Subcutaneous adipose tissue (tissue), 4 donors: ENCODE data around the gene TRAPPC2B. TPM values are rescaled to one million over a fixed set of nuclear protein-coding genes. Genes with fewer than 3 reads are reported as not detected.

Source experiments
- total RNA-seq, 4 donors: library from RNA; depleted of rRNA; stranded (reverse); fragments of >200 nt; gene quantifications; one replicate each; pipeline ENCODE4 v1.1.0, GENCODE V29; 2016
- TF ChIP-seq, protein P1 (sequence below): fragments of 450-650 bp; IDR thresholded peaks from one replicate; pipeline ENCODE4 v1.5.1; 2016; ENCODE audit warnings: low read depth, mild to moderate bottlenecking, control low read depth, antibody characterized with exemption, moderate library complexity

Gene TRAPPC2B
- total RNA-seq, 4 donors from 2014 or later = 9.4 to 24.3 (median 22.4) TPM

DNA sequence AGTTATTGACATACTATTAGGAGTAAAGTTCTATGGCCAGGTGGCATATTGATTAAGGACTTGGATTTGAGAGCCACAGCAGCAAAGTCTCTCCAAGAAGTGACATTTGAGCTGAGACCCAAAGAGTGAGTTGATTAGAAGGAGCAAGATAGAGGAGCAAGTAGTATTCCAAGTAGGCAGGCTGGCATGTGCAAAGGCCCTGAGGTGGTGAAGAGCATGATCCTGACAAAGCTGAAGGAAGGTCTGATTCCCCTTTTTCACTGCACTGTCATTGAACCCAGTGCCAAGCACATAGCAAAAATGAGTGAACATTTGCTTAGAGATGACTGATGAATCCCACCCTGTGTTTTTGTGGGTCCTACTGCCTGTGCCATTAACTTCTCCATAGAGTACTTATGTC lies 38.4 kb upstream of the TRAPPC2B start:
- TF ChIP-seq, protein P1, sequence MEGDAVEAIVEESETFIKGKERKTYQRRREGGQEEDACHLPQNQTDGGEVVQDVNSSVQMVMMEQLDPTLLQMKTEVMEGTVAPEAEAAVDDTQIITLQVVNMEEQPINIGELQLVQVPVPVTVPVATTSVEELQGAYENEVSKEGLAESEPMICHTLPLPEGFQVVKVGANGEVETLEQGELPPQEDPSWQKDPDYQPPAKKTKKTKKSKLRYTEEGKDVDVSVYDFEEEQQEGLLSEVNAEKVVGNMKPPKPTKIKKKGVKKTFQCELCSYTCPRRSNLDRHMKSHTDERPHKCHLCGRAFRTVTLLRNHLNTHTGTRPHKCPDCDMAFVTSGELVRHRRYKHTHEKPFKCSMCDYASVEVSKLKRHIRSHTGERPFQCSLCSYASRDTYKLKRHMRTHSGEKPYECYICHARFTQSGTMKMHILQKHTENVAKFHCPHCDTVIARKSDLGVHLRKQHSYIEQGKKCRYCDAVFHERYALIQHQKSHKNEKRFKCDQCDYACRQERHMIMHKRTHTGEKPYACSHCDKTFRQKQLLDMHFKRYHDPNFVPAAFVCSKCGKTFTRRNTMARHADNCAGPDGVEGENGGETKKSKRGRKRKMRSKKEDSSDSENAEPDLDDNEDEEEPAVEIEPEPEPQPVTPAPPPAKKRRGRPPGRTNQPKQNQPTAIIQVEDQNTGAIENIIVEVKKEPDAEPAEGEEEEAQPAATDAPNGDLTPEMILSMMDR = no peak

DNA sequence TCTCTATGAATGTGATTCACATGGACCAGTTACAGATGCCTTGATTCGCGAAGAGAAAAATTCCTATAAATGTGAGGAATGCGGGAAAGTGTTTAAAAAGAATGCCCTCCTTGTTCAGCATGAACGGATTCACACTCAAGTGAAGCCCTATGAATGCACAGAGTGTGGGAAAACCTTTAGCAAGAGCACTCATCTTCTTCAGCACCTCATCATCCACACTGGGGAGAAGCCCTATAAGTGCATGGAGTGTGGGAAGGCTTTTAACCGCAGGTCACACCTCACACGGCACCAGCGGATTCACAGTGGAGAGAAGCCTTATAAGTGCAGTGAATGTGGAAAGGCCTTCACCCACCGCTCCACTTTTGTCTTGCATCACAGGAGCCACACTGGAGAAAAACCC lies 35.4 kb upstream of the TRAPPC2B start:
- TF ChIP-seq, protein P1 = no peak

DNA sequence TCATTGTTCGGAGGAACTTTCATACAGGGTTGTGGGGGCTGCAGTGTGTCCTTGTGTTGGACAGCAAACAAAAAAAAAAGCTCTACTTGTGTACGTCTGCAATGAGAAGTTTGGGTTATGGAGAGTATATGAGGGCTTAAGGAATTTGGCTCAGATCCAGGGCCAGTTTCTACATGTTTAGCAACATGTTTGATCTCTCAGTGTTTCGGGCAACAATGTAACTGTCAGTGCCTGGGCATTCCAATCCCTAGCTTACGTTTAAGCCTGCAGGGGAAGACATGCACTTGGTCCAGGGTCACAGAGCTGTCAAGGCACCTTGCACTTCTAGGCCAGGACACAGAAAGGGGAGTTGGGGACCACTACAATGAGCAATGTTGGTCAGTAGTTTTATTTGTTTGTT lies 29.2 kb upstream of the TRAPPC2B start:
- TF ChIP-seq, protein P1 = no peak

DNA sequence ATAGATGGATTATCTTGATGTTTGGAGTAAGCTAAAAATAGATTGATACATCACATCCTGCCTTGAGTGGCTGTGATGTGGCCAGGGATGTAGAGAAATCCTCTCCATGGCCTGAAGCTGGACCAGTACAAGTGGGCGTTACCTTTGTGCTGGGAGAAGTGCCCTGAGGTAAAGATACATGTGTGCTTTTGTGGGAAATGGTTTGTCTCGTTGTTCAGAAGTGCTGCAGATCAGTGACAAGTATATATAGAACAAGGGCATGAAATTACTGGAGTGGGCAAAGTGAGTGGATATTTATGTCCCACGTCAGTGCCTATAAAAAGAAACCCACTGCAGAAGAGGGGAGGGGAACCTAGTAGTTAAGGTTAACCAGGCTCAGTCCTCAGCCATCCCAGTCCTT lies 24.5 kb upstream of the TRAPPC2B start:
- TF ChIP-seq, protein P1 = no peak

DNA sequence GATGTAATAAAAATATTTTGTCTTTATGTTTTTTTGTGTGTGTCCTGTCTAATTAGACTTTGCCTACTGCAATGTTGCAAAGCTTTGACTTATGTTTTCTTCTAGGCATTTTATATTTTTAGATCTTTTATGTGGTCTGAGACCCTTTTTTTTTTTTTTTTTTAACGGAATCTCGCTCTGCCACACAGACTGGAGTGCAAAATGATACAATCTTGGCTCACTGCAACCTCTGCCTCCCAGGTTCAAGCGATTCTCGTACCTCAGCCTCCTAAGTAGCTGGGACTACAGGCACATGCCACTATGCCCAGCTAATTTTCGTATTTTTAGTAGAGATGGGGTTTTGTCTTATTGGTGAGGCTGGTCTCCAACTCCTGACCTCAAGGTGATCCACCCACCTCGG lies 20.8 kb upstream of the TRAPPC2B start:
- TF ChIP-seq, protein P1 = no peak

DNA sequence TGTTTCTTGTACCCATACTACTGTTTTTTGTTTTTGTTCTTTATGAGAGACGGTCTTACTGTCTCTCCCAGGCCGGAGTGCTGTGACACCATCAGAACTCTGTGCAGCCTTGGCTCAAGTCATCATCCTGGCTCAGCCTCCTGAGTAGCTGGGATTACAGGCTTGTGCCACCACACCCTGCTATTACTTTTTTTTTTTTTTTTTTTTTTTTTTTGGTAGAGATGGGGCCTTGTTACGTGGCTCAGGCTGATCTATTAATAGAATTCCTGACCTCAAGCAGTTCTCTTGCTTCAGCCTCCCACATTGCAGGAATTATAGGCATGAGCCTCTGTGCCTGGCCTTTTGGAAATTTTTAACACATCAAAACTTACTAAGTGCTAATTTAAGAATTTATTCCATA lies 15.2 kb upstream of the TRAPPC2B start:
- TF ChIP-seq, protein P1 = no peak

DNA sequence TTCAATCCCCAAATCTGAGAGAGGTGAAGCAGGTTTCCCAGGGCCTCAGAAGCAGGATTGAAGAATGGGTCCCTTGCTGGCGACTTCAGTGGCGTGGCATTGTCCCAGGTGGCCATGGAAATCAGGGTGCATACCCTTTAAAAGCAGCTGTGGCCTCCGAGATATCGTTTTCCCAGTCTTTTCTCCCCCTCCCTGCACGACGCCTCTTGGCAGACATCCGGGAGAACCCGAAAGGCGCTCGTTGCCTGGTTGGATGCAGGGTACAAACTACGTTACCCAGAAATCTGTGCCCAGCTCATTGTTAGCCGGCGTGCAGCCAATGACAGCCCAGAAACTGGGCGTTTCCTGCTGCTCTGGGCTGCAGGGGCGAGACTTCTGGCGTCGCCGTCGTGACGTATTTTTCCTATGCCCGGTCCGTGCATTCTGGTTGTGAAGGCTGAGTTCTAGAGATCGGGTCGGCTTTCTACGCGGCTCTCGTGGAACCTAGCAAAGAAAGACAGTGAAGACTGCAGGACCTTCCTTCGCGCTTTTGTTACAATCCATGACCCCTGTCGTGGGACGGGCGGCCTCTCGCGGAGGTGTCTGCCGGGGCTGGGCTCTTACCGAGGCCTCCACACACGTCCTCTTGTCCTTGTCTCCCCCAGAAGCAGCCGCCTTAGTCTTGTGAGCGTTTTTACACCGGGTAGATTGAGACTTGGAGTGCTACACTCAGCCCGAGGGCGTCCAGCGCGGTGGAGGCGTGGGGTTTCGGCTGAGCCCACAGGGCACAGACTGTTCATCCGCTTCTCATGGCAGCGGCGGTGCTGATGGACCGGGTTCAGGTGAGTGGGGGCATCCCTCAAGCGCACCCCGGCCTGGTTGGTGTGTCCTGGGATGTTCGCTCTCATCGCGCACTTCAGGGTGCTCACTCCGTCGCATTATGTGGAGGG lies 12.2 kb upstream of the TRAPPC2B start, which contains the start of gene ZNF304:
ZNF304 (plus strand) TSS at position 395 of the 929 bp plus-strand sequence; CDS start at position 789, 394 bp downstream.
- TF ChIP-seq, protein P1 = no peak
